ENCODE measurements around the gene OR51B2.

OR51B2 gene

DNA sequence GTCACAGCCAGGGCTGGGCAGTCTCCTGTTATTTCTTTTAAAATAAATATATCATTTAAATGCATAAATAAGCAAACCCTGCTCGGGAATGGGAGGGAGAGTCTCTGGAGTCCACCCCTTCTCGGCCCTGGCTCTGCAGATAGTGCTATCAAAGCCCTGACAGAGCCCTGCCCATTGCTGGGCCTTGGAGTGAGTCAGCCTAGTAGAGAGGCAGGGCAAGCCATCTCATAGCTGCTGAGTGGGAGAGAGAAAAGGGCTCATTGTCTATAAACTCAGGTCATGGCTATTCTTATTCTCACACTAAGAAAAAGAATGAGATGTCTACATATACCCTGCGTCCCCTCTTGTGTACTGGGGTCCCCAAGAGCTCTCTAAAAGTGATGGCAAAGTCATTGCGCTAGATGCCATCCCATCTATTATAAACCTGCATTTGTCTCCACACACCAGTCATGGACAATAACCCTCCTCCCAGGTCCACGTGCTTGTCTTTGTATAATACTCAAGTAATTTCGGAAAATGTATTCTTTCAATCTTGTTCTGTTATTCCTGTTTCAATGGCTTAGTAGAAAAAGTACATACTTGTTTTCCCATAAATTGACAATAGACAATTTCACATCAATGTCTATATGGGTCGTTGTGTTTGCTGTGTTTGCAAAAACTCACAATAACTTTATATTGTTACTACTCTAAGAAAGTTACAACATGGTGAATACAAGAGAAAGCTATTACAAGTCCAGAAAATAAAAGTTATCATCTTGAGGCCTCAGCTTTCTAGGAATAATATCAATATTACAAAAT, 35.8 kb downstream of the OR51B2 start:
- TF ChIP-seq, protein P1, sequence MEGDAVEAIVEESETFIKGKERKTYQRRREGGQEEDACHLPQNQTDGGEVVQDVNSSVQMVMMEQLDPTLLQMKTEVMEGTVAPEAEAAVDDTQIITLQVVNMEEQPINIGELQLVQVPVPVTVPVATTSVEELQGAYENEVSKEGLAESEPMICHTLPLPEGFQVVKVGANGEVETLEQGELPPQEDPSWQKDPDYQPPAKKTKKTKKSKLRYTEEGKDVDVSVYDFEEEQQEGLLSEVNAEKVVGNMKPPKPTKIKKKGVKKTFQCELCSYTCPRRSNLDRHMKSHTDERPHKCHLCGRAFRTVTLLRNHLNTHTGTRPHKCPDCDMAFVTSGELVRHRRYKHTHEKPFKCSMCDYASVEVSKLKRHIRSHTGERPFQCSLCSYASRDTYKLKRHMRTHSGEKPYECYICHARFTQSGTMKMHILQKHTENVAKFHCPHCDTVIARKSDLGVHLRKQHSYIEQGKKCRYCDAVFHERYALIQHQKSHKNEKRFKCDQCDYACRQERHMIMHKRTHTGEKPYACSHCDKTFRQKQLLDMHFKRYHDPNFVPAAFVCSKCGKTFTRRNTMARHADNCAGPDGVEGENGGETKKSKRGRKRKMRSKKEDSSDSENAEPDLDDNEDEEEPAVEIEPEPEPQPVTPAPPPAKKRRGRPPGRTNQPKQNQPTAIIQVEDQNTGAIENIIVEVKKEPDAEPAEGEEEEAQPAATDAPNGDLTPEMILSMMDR (IDR thresholded peaks at IDR 0.05; ENCODE audit: control insufficient read depth, extremely low read depth, insufficient read depth), result no peak
- DNase-seq (ENCODE audit: low read depth), result no peak
- H3K4me3 ChIP-seq (ENCODE audit: low read depth, low read length), result no peak overlapping the region

- no peak for DNase-seq (ENCODE audit: low read depth)
- TF ChIP-seq, protein P1 (IDR thresholded peaks at IDR 0.05; ENCODE audit: control insufficient read depth, extremely low read depth, insufficient read depth), result no peak
Measured at GRCh38 chr11:5286901-5287300, 37.2 kb downstream of the OR51B2 start.

DNA sequence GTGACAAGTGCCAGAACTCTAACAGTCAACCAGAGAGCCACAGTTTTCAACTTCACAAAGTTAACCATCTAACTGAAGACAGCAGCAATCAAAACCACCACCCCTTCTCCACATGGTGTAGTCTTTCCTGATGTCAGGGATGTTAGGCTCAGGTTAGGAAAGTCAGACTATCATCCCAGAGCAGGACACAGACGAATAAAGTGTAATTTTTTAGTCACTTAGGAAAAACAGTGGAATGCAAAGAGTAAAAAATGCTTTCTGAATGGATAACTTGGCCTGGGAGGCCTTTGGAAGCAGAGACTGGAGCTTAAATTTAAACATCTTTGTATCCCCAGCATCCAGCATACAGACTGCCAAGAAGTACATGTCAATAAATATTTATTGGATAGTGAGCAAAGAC, 37.7 kb downstream of the OR51B2 start:
- no peak overlapping the region for H3K4me3 ChIP-seq (ENCODE audit: low read depth, low read length)
- no peak for DNase-seq (ENCODE audit: low read depth)
- TF ChIP-seq, protein P1 (IDR thresholded peaks at IDR 0.05; ENCODE audit: control insufficient read depth, extremely low read depth, insufficient read depth), result no peak

More at GRCh38 chr11:5286901-5287300, 37.2 kb downstream of the OR51B2 start:
- H3K4me3 ChIP-seq (ENCODE audit: low read depth, low read length), result no peak overlapping the region

- DNase-seq (ENCODE audit: low read depth), result no peak
- H3K4me3 ChIP-seq (ENCODE audit: low read depth, low read length), result no peak overlapping the region
- TF ChIP-seq, protein P1 (IDR thresholded peaks at IDR 0.05; ENCODE audit: control insufficient read depth, extremely low read depth, insufficient read depth), result no peak
Measured at GRCh38 chr11:5285703-5286340, 38.3 kb downstream of the OR51B2 start.

- H3K4me3 ChIP-seq (ENCODE audit: low read depth, low read length), result no peak overlapping the region
- DNase-seq (ENCODE audit: low read depth), result no peak
- TF ChIP-seq, protein P1 (IDR thresholded peaks at IDR 0.05; ENCODE audit: control insufficient read depth, extremely low read depth, insufficient read depth), result no peak
Measured at GRCh38 chr11:5284637-5285036, 39.5 kb downstream of the OR51B2 start.

DNA sequence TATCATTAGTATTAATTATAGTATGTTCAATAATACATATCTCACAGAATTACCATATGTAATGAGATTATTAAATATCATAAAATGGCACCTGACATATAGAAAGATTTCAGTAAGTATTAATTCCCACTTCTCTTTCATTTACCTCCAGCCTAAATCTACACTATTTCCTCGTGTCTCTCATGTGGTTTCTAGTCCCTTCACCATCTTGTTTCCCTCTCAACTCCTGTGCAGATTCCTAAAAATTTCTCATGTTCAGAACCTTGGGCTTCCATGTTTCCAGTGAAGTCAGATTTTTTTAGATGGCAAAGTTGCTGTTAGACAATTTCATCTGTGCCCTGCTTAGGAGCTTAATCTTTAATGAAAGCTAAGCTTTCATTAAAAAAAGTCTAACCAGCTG, 40.2 kb downstream of the OR51B2 start:
- no peak for DNase-seq (ENCODE audit: low read depth)
- TF ChIP-seq, protein P1 (IDR thresholded peaks at IDR 0.05; ENCODE audit: control insufficient read depth, extremely low read depth, insufficient read depth), result no peak
- no peak overlapping the region for H3K4me3 ChIP-seq (ENCODE audit: low read depth, low read length)
